Measurements from ENCODE around the gene OR10P1.

The OR10P1 gene

DNA sequence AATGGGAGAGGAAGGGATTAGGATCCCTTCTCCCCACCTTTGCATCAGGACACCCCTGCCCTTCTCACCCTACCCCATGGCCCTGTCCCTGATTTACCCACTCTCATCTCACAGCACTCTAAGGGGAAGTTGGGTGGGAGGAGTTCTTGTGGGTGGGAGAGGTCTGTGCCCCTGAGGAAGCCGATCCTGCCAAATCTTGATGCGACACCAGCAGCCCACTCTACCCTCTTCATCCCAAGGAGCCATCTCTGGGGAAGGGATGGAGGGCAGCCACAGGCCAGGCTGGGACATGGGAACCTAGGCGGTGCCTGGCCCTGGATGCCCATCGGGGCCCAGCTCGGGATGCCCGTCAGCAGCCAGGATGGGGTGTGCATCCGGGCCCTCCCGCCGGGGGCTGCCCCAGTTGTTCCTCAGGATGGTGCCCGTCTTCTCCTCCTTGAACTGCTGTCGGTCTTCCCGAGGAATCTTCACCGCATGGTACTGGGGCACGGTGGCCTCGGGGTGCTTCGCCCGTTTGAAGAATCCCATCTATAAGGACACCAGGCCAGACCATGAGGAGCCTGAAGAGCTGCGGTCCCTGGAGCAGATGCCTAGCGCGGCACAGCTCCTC lies 48.2 kb downstream of the OR10P1 start:
- CTCF ChIA-PET, result no interaction called here
- H3K4me3 ChIP-seq (ENCODE audit: low read depth, low read length), result no peak overlapping the region
- POLR2A ChIA-PET, result no interaction called here
- DNase-seq (ENCODE audit: low read depth, low spot score), result no peak
- TF ChIP-seq, protein P1, sequence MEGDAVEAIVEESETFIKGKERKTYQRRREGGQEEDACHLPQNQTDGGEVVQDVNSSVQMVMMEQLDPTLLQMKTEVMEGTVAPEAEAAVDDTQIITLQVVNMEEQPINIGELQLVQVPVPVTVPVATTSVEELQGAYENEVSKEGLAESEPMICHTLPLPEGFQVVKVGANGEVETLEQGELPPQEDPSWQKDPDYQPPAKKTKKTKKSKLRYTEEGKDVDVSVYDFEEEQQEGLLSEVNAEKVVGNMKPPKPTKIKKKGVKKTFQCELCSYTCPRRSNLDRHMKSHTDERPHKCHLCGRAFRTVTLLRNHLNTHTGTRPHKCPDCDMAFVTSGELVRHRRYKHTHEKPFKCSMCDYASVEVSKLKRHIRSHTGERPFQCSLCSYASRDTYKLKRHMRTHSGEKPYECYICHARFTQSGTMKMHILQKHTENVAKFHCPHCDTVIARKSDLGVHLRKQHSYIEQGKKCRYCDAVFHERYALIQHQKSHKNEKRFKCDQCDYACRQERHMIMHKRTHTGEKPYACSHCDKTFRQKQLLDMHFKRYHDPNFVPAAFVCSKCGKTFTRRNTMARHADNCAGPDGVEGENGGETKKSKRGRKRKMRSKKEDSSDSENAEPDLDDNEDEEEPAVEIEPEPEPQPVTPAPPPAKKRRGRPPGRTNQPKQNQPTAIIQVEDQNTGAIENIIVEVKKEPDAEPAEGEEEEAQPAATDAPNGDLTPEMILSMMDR (IDR thresholded peaks at IDR 0.05; ENCODE audit: insufficient read depth, low read length, missing control alignments), result no peak

DNA sequence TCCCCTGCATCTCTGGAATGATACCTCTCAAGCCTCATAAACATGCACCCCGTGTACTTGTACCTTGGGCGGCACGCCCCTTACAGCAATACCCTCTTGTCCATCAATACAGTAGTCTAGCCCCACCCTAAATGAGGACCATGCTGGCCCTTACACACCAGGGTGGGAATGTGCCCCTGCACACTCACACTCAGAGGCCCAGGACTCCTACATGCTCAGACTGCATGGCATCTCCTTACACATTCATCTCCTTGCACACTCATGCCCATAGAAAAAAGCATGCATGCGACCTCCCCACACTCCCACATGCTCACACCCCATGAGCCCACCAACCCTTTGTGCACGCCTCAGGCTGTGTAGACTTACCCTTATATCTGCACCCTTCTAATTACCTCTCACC lies 49.0 kb downstream of the OR10P1 start:
- DNase-seq (ENCODE audit: low read depth, low spot score), result no peak
- ChIA-PET CTCF (no interaction called here), POLR2A (no interaction called here)
- H3K4me3 ChIP-seq (ENCODE audit: low read depth, low read length), result no peak overlapping the region
- TF ChIP-seq, protein P1 (IDR thresholded peaks at IDR 0.05; ENCODE audit: insufficient read depth, low read length, missing control alignments), result no peak

GRCh38 chr12:55686366-55687010 lies 49.8 kb downstream of the OR10P1 start:
- POLR2A ChIA-PET, result no interaction called here

More at GRCh38 chr12:55686366-55687010, 49.8 kb downstream of the OR10P1 start:
- H3K4me3 ChIP-seq (ENCODE audit: low read depth, low read length), result no peak overlapping the region
- DNase-seq (ENCODE audit: low read depth, low spot score), result no peak
- CTCF ChIA-PET, result no interaction called here
- TF ChIP-seq, protein P1 (IDR thresholded peaks at IDR 0.05; ENCODE audit: insufficient read depth, low read length, missing control alignments), result no peak

All from AG04449 (cell line).